Panc1 (cell line): ENCODE measurements around the gene KLRF2. TPM values are rescaled to one million over a fixed set of nuclear protein-coding genes. Genes with fewer than 3 reads are reported as not detected.

Experiments
- ATAC-seq: fragments of 200-7000 bp; cut with Tn5 transposase; 2 replicates; pipeline ENCODE4 v1.9.1; 2020; ENCODE audit warnings: mild to moderate bottlenecking, moderate library complexity
- BruUV-seq: library from RNA; stranded (reverse); fragments of 400-500 nt; replicated peaks from 2 replicates; lab custom pipeline; 2021; lab: Mats Ljungman, UMichigan
- CTCF ChIA-PET: fragments of 300-600 bp; sonication (Branson Sonifier 250); formaldehyde crosslinking; loops from one replicate; lab custom pipeline; 2022; ENCODE audit warnings: antibody characterized with exemption; lab: Charles Lee
- POLR2A ChIA-PET: fragments of 300-600 bp; sonication (Branson Sonifier 250); formaldehyde crosslinking; loops from one replicate; lab custom pipeline; 2022; ENCODE audit warnings: antibody characterized with exemption; lab: Charles Lee
- DNase-seq: peaks from one replicate; pipeline ENCODE4 v3.0.0-alpha.2; 2010; ENCODE audit warnings: low read depth, low spot score
- H3K27ac ChIP-seq: 2 replicates; pipeline ENCODE4 v1.5.1; 2011; ENCODE audit warnings: mild to moderate bottlenecking, low read length, inconsistent platforms
- H3K27me3 ChIP-seq: fragments of 200-500 bp; sonication (Bioruptor generic); 2 replicates; pipeline ENCODE4 v1.6.0; 2014; ENCODE audit warnings: low read length, inconsistent platforms; ENCODE audit not compliant: control insufficient read depth, insufficient read depth
- H3K36me3 ChIP-seq: fragments of 200-500 bp; sonication (Bioruptor generic); 2 replicates; pipeline ENCODE4 v1.5.1; 2014; ENCODE audit warnings: inconsistent platforms, mild to moderate bottlenecking, low read length, moderate library complexity; ENCODE audit not compliant: control insufficient read depth, insufficient read depth
- H3K4me1 ChIP-seq: 2 replicates; pipeline ENCODE4 v1.5.1; 2011; ENCODE audit warnings: inconsistent platforms, mild to moderate bottlenecking, low read length, moderate library complexity; ENCODE audit not compliant: control insufficient read depth, insufficient read depth
- H3K4me3 ChIP-seq, 2 experiments: 2 replicates each; pipeline ENCODE4 v1.5.1; 2011 to 2012; ENCODE audit warnings: low read depth in 2 of 2, low read length in 2 of 2, mild to moderate bottlenecking in 2 of 2, inconsistent platforms in 1 of 2, moderate library complexity in 1 of 2
- H3K9me3 ChIP-seq: fragments of 200-500 bp; sonication (Bioruptor generic); 2 replicates; pipeline ENCODE4 v1.5.1; 2014; ENCODE audit warnings: low read depth, mild to moderate bottlenecking, inconsistent platforms, low read length, moderate library complexity; ENCODE audit not compliant: control insufficient read depth, insufficient read depth
- CTCF ChIP-seq: fragments of 450-650 bp; IDR thresholded peaks from 2 replicates; pipeline ENCODE4 v1.5.1; 2017; ENCODE audit warnings: mild to moderate bottlenecking
- POLR2AphosphoS5 ChIP-seq: IDR thresholded peaks from 2 replicates; pipeline ENCODE4 v1.6.1; 2012; ENCODE audit warnings: mild to moderate bottlenecking, low read depth, low read length, moderate library complexity
- REST ChIP-seq, 2 experiments: IDR thresholded peaks; 2 replicates each; pipeline ENCODE4 v1.6.1; 2011 to 2012; ENCODE audit warnings: low read depth in 2 of 2, control low read depth in 1 of 2, low read length in 1 of 2, mild to moderate bottlenecking in 1 of 2, moderate library complexity in 1 of 2; ENCODE audit not compliant: insufficient read depth in 1 of 2
- SIN3A ChIP-seq: IDR thresholded peaks from 2 replicates; pipeline ENCODE4 v1.6.1; 2012; ENCODE audit warnings: low read depth, mild to moderate bottlenecking, low read length, moderate library complexity, borderline replicate concordance; ENCODE audit not compliant: insufficient read depth
- TCF7L2 ChIP-seq: IDR thresholded peaks from 2 replicates; pipeline ENCODE4 v1.6.1; 2011; ENCODE audit warnings: mild to moderate bottlenecking, low read depth, low read length, inconsistent platforms
- in situ Hi-C: cut with HindIII; loops from 2 replicates; pipeline ENCODE4 v1.10.0; 2016; ENCODE audit warnings: low sequenced_read_pairs, low pct_unique_long_range_greater_than_20kb
- intact Hi-C: fragments of 100-400 bp; cut with micrococcal nuclease; formaldehyde crosslinking; loops from one replicate; pipeline ENCODE4 v1.10.0; 2022; ENCODE audit not compliant: unreplicated experiment
- total RNA-seq: library from RNA; stranded (reverse); gene quantifications from one replicate; pipeline ENCODE4 v1.2.1, GENCODE V29; 2021; ENCODE audit not compliant: unreplicated experiment

The KLRF2 gene
- total RNA-seq, 1 experiment from 2014 or later = not detected

GRCh38 chr12:9920451-9920850 lies 39.2 kb downstream of the KLRF2 start:
- intact Hi-C loops (no loop called here), in situ Hi-C loops (no loop called here)
- no TSS peak for BruUV-seq
- H3K4me1 ChIP-seq = no peaks in the 10 kb centered on the region
- no peak overlapping the region for H3K4me3 ChIP-seq
- no peaks in the 10 kb centered on the region for H3K36me3 ChIP-seq
- H3K27ac ChIP-seq = no peak overlapping the region
- TF ChIP-seq SIN3A = no peak
- no peak for TF ChIP-seq REST (IDR thresholded peaks at IDR 0.05; ENCODE audit: insufficient read depth in 1 of 2, low read depth in 2 of 2, low read length in 1 of 2)
- TF ChIP-seq TCF7L2 = no peak
- no peak for TF ChIP-seq POLR2AphosphoS5
- TF ChIP-seq CTCF = no peak
- ChIA-PET CTCF (interaction anchor here (1.4 kb wide), 1 partner anchor 172 kb away, joined by 5 read pairs; no protein-coding TSS in a partner anchor), POLR2A (no interaction called here)
- no peaks in the 10 kb centered on the region for H3K9me3 ChIP-seq
- no peak for ATAC-seq
- no peaks in the 10 kb centered on the region for H3K27me3 ChIP-seq
- no peak for DNase-seq

GRCh38 chr12:9922429-9922828 lies 41.1 kb downstream of the KLRF2 start:
- Histone ChIP-seq H3K27me3 (no peaks in the 10 kb centered on the region), H3K27ac (no peak overlapping the region), H3K9me3 (no peaks in the 10 kb centered on the region), H3K4me3 (no peak overlapping the region), H3K36me3 (no peaks in the 10 kb centered on the region), H3K4me1 (no peaks in the 10 kb centered on the region)
- DNase-seq (no peak), ATAC-seq (no peak)
- intact Hi-C loops (no loop called here), in situ Hi-C loops (no loop called here)
- ChIA-PET CTCF (interaction anchor here (0.6 kb wide), 1 partner anchor 180 kb away, joined by 3 read pairs; no protein-coding TSS in a partner anchor), POLR2A (no interaction called here)
- no peak for TF ChIP-seq REST (IDR thresholded peaks at IDR 0.05; ENCODE audit: insufficient read depth in 1 of 2, low read depth in 2 of 2, low read length in 1 of 2)
- TF ChIP-seq SIN3A = no peak
- TF ChIP-seq POLR2AphosphoS5 = no peak
- no peak for TF ChIP-seq CTCF
- TF ChIP-seq TCF7L2 = no peak
- no TSS peak for BruUV-seq
